GM23338 (cell line): ENCODE results near the gene AMFR. TPM values are rescaled to one million over a fixed set of nuclear protein-coding genes. Genes with fewer than 3 reads are reported as not detected.

Experiments
- ATAC-seq: fragments of 200-7000 bp; cut with Tn5 transposase; 3 replicates; pipeline ENCODE4 v1.9.1; 2020
- DNase-seq: peaks from one replicate; pipeline ENCODE4 v3.0.0-alpha.2; 2015; ENCODE audit warnings: low spot score
- H2AFZ ChIP-seq: fragments of 200-600 bp; sonication (generic); 2 replicates; pipeline ENCODE4 v1.8.0; 2016; ENCODE audit warnings: antibody characterized with exemption, mild to moderate bottlenecking, moderate library complexity
- H3F3A ChIP-seq: fragments of 200-600 bp; sonication (generic); replicated peaks from 2 replicates; pipeline ENCODE4 v1.8.0; 2017; ENCODE audit warnings: antibody characterized with exemption, mixed run types, low read depth
- H3K27ac ChIP-seq: fragments of 200-600 bp; sonication (generic); 2 replicates; pipeline ENCODE4 v1.6.1; 2016; ENCODE audit warnings: low read depth
- H3K27me3 ChIP-seq: fragments of 200-600 bp; sonication (generic); 2 replicates; pipeline ENCODE4 v1.8.0; 2016; ENCODE audit warnings: mild to moderate bottlenecking, mixed run types, moderate library complexity; ENCODE audit not compliant: insufficient read depth
- H3K36me3 ChIP-seq: fragments of 200-600 bp; sonication (generic); 2 replicates; pipeline ENCODE4 v1.8.0; 2016; ENCODE audit warnings: mild to moderate bottlenecking; ENCODE audit not compliant: insufficient read depth
- H3K4me1 ChIP-seq: fragments of 200-600 bp; sonication (generic); 2 replicates; pipeline ENCODE4 v1.8.0; 2016; ENCODE audit warnings: mild to moderate bottlenecking, moderate library complexity; ENCODE audit not compliant: insufficient read depth
- H3K4me2 ChIP-seq: fragments of 200-600 bp; sonication (generic); 2 replicates; pipeline ENCODE4 v1.7.1; 2017; ENCODE audit warnings: mixed run types
- H3K4me3 ChIP-seq: fragments of 200-600 bp; sonication (generic); 2 replicates; pipeline ENCODE4 v1.6.1; 2016; ENCODE audit warnings: mixed run types
- H3K79me2 ChIP-seq: fragments of 200-600 bp; sonication (generic); replicated peaks from 2 replicates; pipeline ENCODE4 v1.8.0; 2017; ENCODE audit warnings: mild to moderate bottlenecking; ENCODE audit not compliant: insufficient read depth
- H3K9me2 ChIP-seq: fragments of 200-600 bp; sonication (generic); 2 replicates; pipeline ENCODE4 v1.8.0; 2017; ENCODE audit not compliant: insufficient read depth
- H4K20me1 ChIP-seq: fragments of 200-600 bp; sonication (generic); replicated peaks from 2 replicates; pipeline ENCODE4 v1.8.0; 2017; ENCODE audit warnings: mild to moderate bottlenecking; ENCODE audit not compliant: insufficient read depth
- H3K27ac Mint-ChIP-seq: 2 replicates; pipeline ENCODE4 v1.8.0; 2020; ENCODE audit warnings: inconsistent platforms, mild to moderate bottlenecking, moderate library complexity, mixed read lengths
- H3K27me3 Mint-ChIP-seq: 3 replicates; pipeline ENCODE4 v1.8.0; 2022; ENCODE audit warnings: low read depth, mild to moderate bottlenecking, moderate library complexity, mixed read lengths, inconsistent platforms; ENCODE audit not compliant: insufficient read depth, poor library complexity
- H3K36me3 Mint-ChIP-seq: 3 replicates; pipeline ENCODE4 v1.8.0; 2021; ENCODE audit warnings: low read depth, mild to moderate bottlenecking, inconsistent platforms, moderate library complexity, mixed read lengths
- H3K4me1 Mint-ChIP-seq: 3 replicates; pipeline ENCODE4 v1.8.0; 2020; ENCODE audit warnings: mild to moderate bottlenecking, inconsistent platforms, mixed read lengths
- H3K4me3 Mint-ChIP-seq: 3 replicates; pipeline ENCODE4 v1.8.0; 2021; ENCODE audit warnings: moderate library complexity, mild to moderate bottlenecking, inconsistent platforms, mixed read lengths
- H3K9me3 Mint-ChIP-seq: 3 replicates; pipeline ENCODE4 v1.8.0; 2020; ENCODE audit warnings: moderate library complexity, mild to moderate bottlenecking, inconsistent platforms, mixed read lengths
- EZH2phosphoT487 ChIP-seq: fragments of 200-600 bp; sonication (generic); IDR thresholded peaks from one replicate; pipeline ENCODE4 v1.8.1; 2018; ENCODE audit warnings: antibody characterized with exemption; ENCODE audit not compliant: unreplicated experiment
- NANOG ChIP-seq: IDR thresholded peaks from 2 replicates; pipeline ENCODE4 v1.6.1; 2016; ENCODE audit warnings: antibody characterized with exemption, borderline replicate concordance
- POLR2AphosphoS5 ChIP-seq: IDR thresholded peaks from 2 replicates; pipeline ENCODE4 v1.6.1; 2016; ENCODE audit warnings: antibody characterized with exemption, low read depth
- polyA plus RNA-seq: library from polyadenylated mRNA; unstranded; fragments of >200 nt; fragmentation: Nextera tagmentation; extraction: Ambion mirVana; gene quantifications from 2 replicates; pipeline ENCODE4 v1.2.1, GENCODE V29; 2016
- total RNA-seq: library from RNA; depleted of rRNA; stranded (reverse); fragments of >200 nt; shearing (Covaris generic); gene quantifications from 2 replicates; pipeline ENCODE4 v1.2.3, GENCODE V29; 2014
- TF ChIP-seq, protein P1 (sequence below), 2 experiments: fragments of 200-600 bp in 1 of 2; sonication (generic) in 1 of 2; conservative IDR thresholded peaks; 2 replicates each; pipeline versions ENCODE4 v1.5.1 to v1.6.1; 2016 to 2017; ENCODE audit warnings: antibody characterized with exemption in 2 of 2, low read depth in 2 of 2, mild to moderate bottlenecking in 2 of 2, moderate library complexity in 1 of 2
- TF ChIP-seq, protein P2 (sequence below): fragments of 250-450 bp; sonication (Bioruptor Pico); IDR thresholded peaks from 2 replicates; pipeline ENCODE4 v1.5.0; 2020; ENCODE audit warnings: mild to moderate bottlenecking, moderate library complexity

The AMFR gene
- total and polyA plus RNA-seq, 2 experiments from 2014 or later = 9.0 to 41.1 TPM

DNA sequence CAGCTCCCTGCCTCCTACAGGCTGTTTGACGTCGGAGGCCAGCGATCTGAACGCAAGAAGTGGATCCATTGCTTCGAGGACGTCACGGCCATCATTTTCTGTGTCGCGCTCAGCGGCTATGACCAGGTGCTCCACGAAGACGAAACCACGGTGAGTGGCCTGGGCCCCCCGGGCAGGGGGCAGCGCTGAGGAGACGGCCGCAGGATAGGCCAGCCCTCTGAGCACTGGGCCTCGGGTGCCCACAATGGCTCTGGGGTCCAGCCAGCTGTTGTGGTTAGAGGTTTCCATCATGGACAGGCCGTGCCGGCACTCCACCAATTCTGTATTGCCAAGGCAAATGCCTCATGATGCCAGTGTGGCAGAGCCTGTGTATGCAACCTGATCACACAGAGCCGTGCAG lies 88.6 kb downstream of the AMFR start:
- no peaks in the 10 kb centered on the region for H3K79me2 ChIP-seq
- no peaks in the 10 kb centered on the region for H4K20me1 ChIP-seq
- no peaks in the 10 kb centered on the region for H3K4me1 ChIP-seq
- DNase-seq = no peak
- no peaks in the 10 kb centered on the region for H3K36me3 ChIP-seq
- Mint-ChIP-seq H3K36me3 (peaks cover 3% of the 10 kb centered on the region; the same call in 1 of the 3 replicates), H3K9me3 (no peaks in the 10 kb centered on the region), H3K27ac (no peak overlapping the region), H3K4me3 (no peak overlapping the region), H3K4me1 (no peaks in the 10 kb centered on the region), H3K27me3 (peaks cover 8% of the 10 kb centered on the region)
- no peaks in the 10 kb centered on the region for H3K27me3 ChIP-seq
- ATAC-seq = no peak
- no peaks in the 10 kb centered on the region for H3K9me2 ChIP-seq
- TF ChIP-seq NANOG = no peak
- no peak overlapping the region for H3K27ac ChIP-seq
- no peak overlapping the region for H2AFZ ChIP-seq
- H3F3A ChIP-seq = no peaks in the 10 kb centered on the region
- no peak overlapping the region for H3K4me2 ChIP-seq
- H3K4me3 ChIP-seq = no peak overlapping the region

DNA sequence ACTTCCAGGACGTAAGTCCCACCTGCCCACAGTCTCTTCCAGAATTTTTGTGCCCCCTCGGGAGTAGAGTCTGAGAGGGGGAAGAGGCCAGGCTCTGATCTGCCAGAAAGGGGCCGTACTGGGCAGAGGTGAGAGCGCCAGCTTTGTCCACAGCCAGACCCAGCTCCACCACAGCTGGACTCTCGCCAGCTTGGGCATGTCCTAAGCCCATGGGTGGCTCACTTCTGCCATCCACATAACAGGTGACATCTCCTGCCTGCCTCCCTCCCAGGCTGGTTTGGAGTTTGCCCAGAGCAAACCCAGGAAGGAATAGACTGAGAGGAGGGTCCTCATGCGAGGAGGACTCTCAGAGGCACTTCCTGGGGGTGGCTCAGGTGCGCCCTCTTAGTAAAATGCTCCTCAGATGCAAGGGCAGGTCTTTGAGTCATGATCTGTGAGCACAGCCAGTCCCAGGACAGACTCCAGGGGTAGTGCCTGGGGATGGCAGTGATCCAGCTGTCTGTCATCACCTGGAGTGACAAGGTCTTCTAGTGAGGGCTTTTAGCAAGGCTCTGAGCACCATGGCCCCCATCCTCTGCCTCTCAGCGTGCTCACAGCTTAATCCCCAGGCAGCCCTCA lies 89.2 kb downstream of the AMFR start:
- ATAC-seq (no peak), DNase-seq (no peak)
- peaks cover 8% of the 10 kb centered on the region for H3K27me3 Mint-ChIP-seq
- H3K27me3 ChIP-seq = no peaks in the 10 kb centered on the region
- H3K27ac Mint-ChIP-seq = no peak overlapping the region
- H3K79me2 ChIP-seq = no peaks in the 10 kb centered on the region
- no peak overlapping the region for H3K4me3 Mint-ChIP-seq
- H3K4me1 Mint-ChIP-seq = no peaks in the 10 kb centered on the region
- no peak overlapping the region for H3K27ac ChIP-seq
- H3K4me3 ChIP-seq = no peak overlapping the region
- no peaks in the 10 kb centered on the region for H3K4me1 ChIP-seq
- H4K20me1 ChIP-seq = no peaks in the 10 kb centered on the region
- H3K36me3 Mint-ChIP-seq = peaks cover 3% of the 10 kb centered on the region; the same call in 1 of the 3 replicates
- H3K9me3 Mint-ChIP-seq = no peaks in the 10 kb centered on the region
- no peaks in the 10 kb centered on the region for H3K36me3 ChIP-seq
- H3K4me2 ChIP-seq = no peak overlapping the region
- H3K9me2 ChIP-seq = no peaks in the 10 kb centered on the region
- no peaks in the 10 kb centered on the region for H3F3A ChIP-seq
- no peak overlapping the region for H2AFZ ChIP-seq
- no peak for TF ChIP-seq POLR2AphosphoS5
- TF ChIP-seq NANOG = no peak
- no peak for TF ChIP-seq EZH2phosphoT487
- TF ChIP-seq, protein P1, sequence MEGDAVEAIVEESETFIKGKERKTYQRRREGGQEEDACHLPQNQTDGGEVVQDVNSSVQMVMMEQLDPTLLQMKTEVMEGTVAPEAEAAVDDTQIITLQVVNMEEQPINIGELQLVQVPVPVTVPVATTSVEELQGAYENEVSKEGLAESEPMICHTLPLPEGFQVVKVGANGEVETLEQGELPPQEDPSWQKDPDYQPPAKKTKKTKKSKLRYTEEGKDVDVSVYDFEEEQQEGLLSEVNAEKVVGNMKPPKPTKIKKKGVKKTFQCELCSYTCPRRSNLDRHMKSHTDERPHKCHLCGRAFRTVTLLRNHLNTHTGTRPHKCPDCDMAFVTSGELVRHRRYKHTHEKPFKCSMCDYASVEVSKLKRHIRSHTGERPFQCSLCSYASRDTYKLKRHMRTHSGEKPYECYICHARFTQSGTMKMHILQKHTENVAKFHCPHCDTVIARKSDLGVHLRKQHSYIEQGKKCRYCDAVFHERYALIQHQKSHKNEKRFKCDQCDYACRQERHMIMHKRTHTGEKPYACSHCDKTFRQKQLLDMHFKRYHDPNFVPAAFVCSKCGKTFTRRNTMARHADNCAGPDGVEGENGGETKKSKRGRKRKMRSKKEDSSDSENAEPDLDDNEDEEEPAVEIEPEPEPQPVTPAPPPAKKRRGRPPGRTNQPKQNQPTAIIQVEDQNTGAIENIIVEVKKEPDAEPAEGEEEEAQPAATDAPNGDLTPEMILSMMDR (conservative IDR thresholded peaks at IDR 0.05; ENCODE audit: low read depth in 2 of 2) = peak in 1 of 2 experiments; percentile 18; a peak in 2 of 4 replicates

DNA sequence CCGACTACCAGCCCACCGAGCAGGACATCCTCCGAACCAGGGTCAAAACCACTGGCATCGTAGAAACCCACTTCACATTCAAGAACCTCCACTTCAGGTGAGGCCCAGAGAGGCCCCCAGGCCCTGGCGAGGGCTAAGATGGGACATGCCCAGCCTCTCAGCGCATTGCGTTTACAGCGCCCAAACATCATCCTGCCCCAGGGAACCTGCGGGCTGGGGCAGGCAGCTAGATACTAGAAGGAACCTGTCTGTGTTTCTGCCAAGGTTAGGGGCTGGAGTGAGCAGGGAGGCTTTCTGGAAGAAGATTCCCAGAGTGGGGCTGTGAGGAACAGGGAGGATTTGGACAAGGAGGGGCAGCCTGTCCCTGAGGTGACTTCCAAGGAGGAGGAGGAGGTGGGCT lies 90.6 kb downstream of the AMFR start:
- Histone ChIP-seq H3K36me3 (no peaks in the 10 kb centered on the region), H3K79me2 (no peaks in the 10 kb centered on the region), H4K20me1 (no peaks in the 10 kb centered on the region), H3K9me2 (no peaks in the 10 kb centered on the region), H3K27ac (no peak overlapping the region), H3K4me1 (no peaks in the 10 kb centered on the region), H3K4me3 (no peak overlapping the region), H2AFZ (no peak overlapping the region), H3K27me3 (no peaks in the 10 kb centered on the region), H3F3A (no peaks in the 10 kb centered on the region), H3K4me2 (no peak overlapping the region)
- Mint-ChIP-seq H3K27ac (no peak overlapping the region), H3K36me3 (peaks cover 3% of the 10 kb centered on the region; the same call in 1 of the 3 replicates), H3K4me1 (no peaks in the 10 kb centered on the region), H3K27me3 (peaks cover 5% of the 10 kb centered on the region), H3K9me3 (no peaks in the 10 kb centered on the region), H3K4me3 (no peak overlapping the region)
- ATAC-seq (no peak), DNase-seq (no peak)
- TF ChIP-seq, protein P1 (conservative IDR thresholded peaks at IDR 0.05; ENCODE audit: low read depth in 2 of 2) = no peak
- TF ChIP-seq, protein P2, sequence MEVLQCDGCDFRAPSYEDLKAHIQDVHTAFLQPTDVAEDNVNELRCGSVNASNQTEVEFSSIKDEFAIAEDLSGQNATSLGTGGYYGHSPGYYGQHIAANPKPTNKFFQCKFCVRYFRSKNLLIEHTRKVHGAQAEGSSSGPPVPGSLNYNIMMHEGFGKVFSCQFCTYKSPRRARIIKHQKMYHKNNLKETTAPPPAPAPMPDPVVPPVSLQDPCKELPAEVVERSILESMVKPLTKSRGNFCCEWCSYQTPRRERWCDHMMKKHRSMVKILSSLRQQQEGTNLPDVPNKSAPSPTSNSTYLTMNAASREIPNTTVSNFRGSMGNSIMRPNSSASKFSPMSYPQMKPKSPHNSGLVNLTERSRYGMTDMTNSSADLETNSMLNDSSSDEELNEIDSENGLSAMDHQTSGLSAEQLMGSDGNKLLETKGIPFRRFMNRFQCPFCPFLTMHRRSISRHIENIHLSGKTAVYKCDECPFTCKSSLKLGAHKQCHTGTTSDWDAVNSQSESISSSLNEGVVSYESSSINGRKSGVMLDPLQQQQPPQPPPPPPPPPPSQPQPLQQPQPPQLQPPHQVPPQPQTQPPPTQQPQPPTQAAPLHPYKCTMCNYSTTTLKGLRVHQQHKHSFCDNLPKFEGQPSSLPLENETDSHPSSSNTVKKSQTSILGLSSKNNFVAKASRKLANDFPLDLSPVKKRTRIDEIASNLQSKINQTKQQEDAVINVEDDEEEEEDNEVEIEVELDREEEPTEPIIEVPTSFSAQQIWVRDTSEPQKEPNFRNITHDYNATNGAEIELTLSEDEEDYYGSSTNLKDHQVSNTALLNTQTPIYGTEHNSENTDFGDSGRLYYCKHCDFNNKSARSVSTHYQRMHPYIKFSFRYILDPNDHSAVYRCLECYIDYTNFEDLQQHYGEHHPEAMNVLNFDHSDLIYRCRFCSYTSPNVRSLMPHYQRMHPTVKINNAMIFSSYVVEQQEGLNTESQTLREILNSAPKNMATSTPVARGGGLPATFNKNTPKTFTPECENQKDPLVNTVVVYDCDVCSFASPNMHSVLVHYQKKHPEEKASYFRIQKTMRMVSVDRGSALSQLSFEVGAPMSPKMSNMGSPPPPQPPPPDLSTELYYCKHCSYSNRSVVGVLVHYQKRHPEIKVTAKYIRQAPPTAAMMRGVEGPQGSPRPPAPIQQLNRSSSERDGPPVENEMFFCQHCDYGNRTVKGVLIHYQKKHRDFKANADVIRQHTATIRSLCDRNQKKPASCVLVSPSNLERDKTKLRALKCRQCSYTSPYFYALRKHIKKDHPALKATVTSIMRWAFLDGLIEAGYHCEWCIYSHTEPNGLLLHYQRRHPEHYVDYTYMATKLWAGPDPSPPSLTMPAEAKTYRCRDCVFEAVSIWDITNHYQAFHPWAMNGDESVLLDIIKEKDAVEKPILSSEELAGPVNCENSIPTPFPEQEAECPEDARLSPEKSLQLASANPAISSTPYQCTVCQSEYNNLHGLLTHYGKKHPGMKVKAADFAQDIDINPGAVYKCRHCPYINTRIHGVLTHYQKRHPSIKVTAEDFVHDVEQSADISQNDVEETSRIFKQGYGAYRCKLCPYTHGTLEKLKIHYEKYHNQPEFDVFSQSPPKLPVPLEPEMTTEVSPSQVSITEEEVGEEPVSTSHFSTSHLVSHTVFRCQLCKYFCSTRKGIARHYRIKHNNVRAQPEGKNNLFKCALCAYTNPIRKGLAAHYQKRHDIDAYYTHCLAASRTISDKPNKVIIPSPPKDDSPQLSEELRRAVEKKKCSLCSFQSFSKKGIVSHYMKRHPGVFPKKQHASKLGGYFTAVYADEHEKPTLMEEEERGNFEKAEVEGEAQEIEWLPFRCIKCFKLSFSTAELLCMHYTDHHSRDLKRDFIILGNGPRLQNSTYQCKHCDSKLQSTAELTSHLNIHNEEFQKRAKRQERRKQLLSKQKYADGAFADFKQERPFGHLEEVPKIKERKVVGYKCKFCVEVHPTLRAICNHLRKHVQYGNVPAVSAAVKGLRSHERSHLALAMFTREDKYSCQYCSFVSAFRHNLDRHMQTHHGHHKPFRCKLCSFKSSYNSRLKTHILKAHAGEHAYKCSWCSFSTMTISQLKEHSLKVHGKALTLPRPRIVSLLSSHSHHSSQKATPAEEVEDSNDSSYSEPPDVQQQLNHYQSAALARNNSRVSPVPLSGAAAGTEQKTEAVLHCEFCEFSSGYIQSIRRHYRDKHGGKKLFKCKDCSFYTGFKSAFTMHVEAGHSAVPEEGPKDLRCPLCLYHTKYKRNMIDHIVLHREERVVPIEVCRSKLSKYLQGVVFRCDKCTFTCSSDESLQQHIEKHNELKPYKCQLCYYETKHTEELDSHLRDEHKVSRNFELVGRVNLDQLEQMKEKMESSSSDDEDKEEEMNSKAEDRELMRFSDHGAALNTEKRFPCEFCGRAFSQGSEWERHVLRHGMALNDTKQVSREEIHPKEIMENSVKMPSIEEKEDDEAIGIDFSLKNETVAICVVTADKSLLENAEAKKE (CRISPR knock-in tag) = no peak
- TF ChIP-seq NANOG = no peak
